B cell (primary cell): Measurements from ENCODE around the gene DTX3. TPM values are rescaled to one million over a fixed set of nuclear protein-coding genes. Genes with fewer than 3 reads are reported as not detected.

ENCODE experiments used
- ATAC-seq: fragments of 200-7000 bp; cut with Tn5 transposase; one replicate; pipeline ENCODE4 v1.10.0; 2021; ENCODE audit warnings: low read depth, mild to moderate bottlenecking, moderate number of reproducible peaks, moderate library complexity
- CTCF ChIA-PET: fragments of 350-600 bp; sonication (Branson Sonifier 250); formaldehyde crosslinking; loops from one replicate; lab custom pipeline; 2021; ENCODE audit warnings: antibody characterized with exemption, inconsistent platforms; lab: Charles Lee
- POLR2A ChIA-PET: fragments of 350-600 bp; sonication (Branson Sonifier 250); formaldehyde crosslinking; loops from one replicate; lab custom pipeline; 2021; ENCODE audit warnings: antibody characterized with exemption; lab: Charles Lee
- DNase-seq: peaks from one replicate; pipeline ENCODE4 v3.0.0; 2013
- H2AFZ ChIP-seq: 2 replicates; pipeline ENCODE4 v1.6.1; 2012; ENCODE audit warnings: mild to moderate bottlenecking, low read depth, low read length; ENCODE audit not compliant: insufficient read depth, poor library complexity, severe bottlenecking
- H3K27ac ChIP-seq, 2 donors: 1 replicate in 1 of 2; 2 replicates in 1 of 2; pipeline ENCODE4 v1.5.1; 2012 to 2013; ENCODE audit warnings: low read length in 2 of 2, mild to moderate bottlenecking in 2 of 2, moderate library complexity in 1 of 2
- H3K27me3 ChIP-seq, 4 experiments: fragments of 200-600 bp in 1 of 4; sonication (generic) in 1 of 4; replicated peaks in 1 of 4; 1 replicate in 2 of 4; 2 replicates in 2 of 4; pipeline versions ENCODE4 v1.6.1 to v1.7.0; 2013 to 2016; ENCODE audit warnings: low read length in 3 of 4, mild to moderate bottlenecking in 2 of 4, mixed read lengths in 1 of 4, moderate library complexity in 1 of 4; ENCODE audit not compliant: insufficient read depth in 4 of 4, control insufficient read depth in 3 of 4; ENCODE audit errors: control extremely low read depth in 1 of 4
- H3K36me3 ChIP-seq, 2 experiments: replicated peaks in 1 of 2; 1 replicate in 1 of 2; 2 replicates in 1 of 2; pipeline versions ENCODE4 v1.6.1 to v1.7.1; 2013; ENCODE audit warnings: low read length in 1 of 2; ENCODE audit not compliant: insufficient read depth in 2 of 2, control insufficient read depth in 1 of 2; ENCODE audit errors: control extremely low read depth in 1 of 2, extremely low read depth in 1 of 2
- H3K4me1 ChIP-seq, 2 donors: fragments of 200-600 bp in 1 of 2; sonication (generic) in 1 of 2; 1 replicate in 1 of 2; 2 replicates in 1 of 2; pipeline versions ENCODE4 v1.5.1 to v1.6.1; 2013 to 2017; ENCODE audit warnings: low read length in 2 of 2; ENCODE audit not compliant: control insufficient read depth in 2 of 2, insufficient read depth in 2 of 2
- H3K4me2 ChIP-seq: replicated peaks from 2 replicates; pipeline ENCODE3; 2012; ENCODE audit warnings: mild to moderate bottlenecking, low read depth, low read length; ENCODE audit not compliant: poor library complexity, severe bottlenecking
- H3K4me3 ChIP-seq, 5 experiments: fragments of 200-600 bp in 1 of 5; sonication (generic) in 1 of 5; 1 replicate in 3 of 5; 2 replicates in 2 of 5; pipeline versions ENCODE4 v1.5.1 to v1.7.0; 2011 to 2016; ENCODE audit warnings: low read length in 4 of 5, mild to moderate bottlenecking in 4 of 5, low read depth in 2 of 5, control low read depth in 1 of 5, moderate library complexity in 1 of 5; ENCODE audit not compliant: insufficient read depth in 1 of 5; ENCODE audit errors: control extremely low read depth in 1 of 5, extremely low read depth in 1 of 5
- H3K79me2 ChIP-seq: fragments of 200-600 bp; sonication (generic); one replicate; pipeline ENCODE4 v1.6.0; 2016; ENCODE audit warnings: low read length; ENCODE audit not compliant: control insufficient read depth, insufficient read depth
- H3K9ac ChIP-seq: fragments of 200-600 bp; sonication (generic); 2 replicates; pipeline ENCODE4 v1.6.1; 2017; ENCODE audit warnings: mild to moderate bottlenecking, low read length, moderate library complexity
- H3K9me3 ChIP-seq, 3 donors: one replicate each; pipeline versions ENCODE4 v1.6.1 to v1.7.1; 2013; ENCODE audit warnings: low read length in 2 of 3; ENCODE audit not compliant: control insufficient read depth in 2 of 3, insufficient read depth in 1 of 3; ENCODE audit errors: control extremely low read depth in 1 of 3
- H4K20me1 ChIP-seq: 2 replicates; pipeline ENCODE4 v1.6.0; 2012; ENCODE audit warnings: mild to moderate bottlenecking, low read length; ENCODE audit not compliant: insufficient read depth, control insufficient read depth, poor library complexity, severe bottlenecking
- H3K27ac Mint-ChIP-seq: one replicate; pipeline ENCODE4 v1.8.0; 2021; ENCODE audit warnings: mixed read lengths
- H3K27me3 Mint-ChIP-seq: one replicate; pipeline ENCODE4 v1.8.0; 2021; ENCODE audit warnings: mixed read lengths
- H3K4me1 Mint-ChIP-seq: one replicate; pipeline ENCODE4 v1.8.0; 2021; ENCODE audit warnings: mixed read lengths
- H3K4me3 Mint-ChIP-seq: one replicate; pipeline ENCODE4 v1.8.0; 2021; ENCODE audit warnings: mixed read lengths
- H3K9me3 Mint-ChIP-seq: one replicate; pipeline ENCODE4 v1.8.0; 2022; ENCODE audit warnings: mixed read lengths; ENCODE audit not compliant: insufficient read depth
- CTCF ChIP-seq: fragments of 200-600 bp; IDR thresholded peaks from one replicate; pipeline ENCODE4 v1.8.0; 2022; ENCODE audit warnings: antibody characterized with exemption, mild to moderate bottlenecking
- EZH2 ChIP-seq: IDR thresholded peaks from 2 replicates; pipeline ENCODE4 v1.6.1; 2012; ENCODE audit warnings: borderline replicate concordance, low read depth, mild to moderate bottlenecking, moderate library complexity, low read length; ENCODE audit not compliant: insufficient read depth, poor library complexity, severe bottlenecking
- WGBS: methylation state at CpG from one replicate; pipeline ENCODE4 v1.1.5; 2013; ENCODE audit warnings: missing lambda C conversion rate; ENCODE audit not compliant: insufficient coverage; 5-methylcytosine and 5-hydroxymethylcytosine counted together
- intact Hi-C: fragments of 100-400 bp; cut with micrococcal nuclease; formaldehyde crosslinking; loops from one replicate; pipeline ENCODE4 v1.10.0; 2022
- polyA plus RNA-seq: library from polyadenylated mRNA; depleted of rRNA; stranded (reverse); fragments of >200 nt; gene quantifications from 2 replicates; pipeline ENCODE4 v1.2.3, GENCODE V29; 2012
- total RNA-seq, 2 donors: library from RNA; stranded (reverse); fragments of 120-200 nt in 1 of 2; gene quantifications; 1 replicate in 1 of 2; 2 replicates in 1 of 2; pipeline versions ENCODE4 v1.2.3 to v1.2.4, GENCODE V29; 2013 to 2022

DTX3 gene
- total and polyA plus RNA-seq, 2 donors (not counting 1 experiment from before 2014, with no cell fraction given), result 3.5 to 7.3 TPM

- H3K27ac ChIP-seq, result no peak overlapping the region
- H3K9ac ChIP-seq, result no peak overlapping the region
- H3K79me2 ChIP-seq, result no peaks in the 10 kb centered on the region
- ChIA-PET CTCF (interaction anchor here (1.3 kb wide), 1 partner anchor 19 kb away, joined by 4 read pairs; no protein-coding TSS in a partner anchor), POLR2A (no interaction called here)
- H3K36me3 ChIP-seq, result no peaks in the 10 kb centered on the region
- Mint-ChIP-seq H3K4me3 (no peak overlapping the region), H3K9me3 (no peaks in the 10 kb centered on the region), H3K4me1 (no peaks in the 10 kb centered on the region), H3K27me3 (peaks cover 35% of the 10 kb centered on the region), H3K27ac (no peak overlapping the region)
- peaks cover 0 to 15% (median 2%) of the 10 kb centered on the region in 4 experiments for H3K27me3 ChIP-seq
- DNase-seq, result no peak
- H3K4me1 ChIP-seq, result no peaks in the 10 kb centered on the region
- no peak for TF ChIP-seq CTCF
- TF ChIP-seq EZH2, result no peak
- no peak overlapping the region for H3K4me3 ChIP-seq
- H4K20me1 ChIP-seq, result no peaks in the 10 kb centered on the region
- intact Hi-C loops, result no loop called here
- no peak for ATAC-seq
- no peak overlapping the region for H2AFZ ChIP-seq
- 93% methylated on average over 2 of the region's 7 CpGs for WGBS
- H3K4me2 ChIP-seq, result no peak overlapping the region
- H3K9me3 ChIP-seq, result no peaks in the 10 kb centered on the region
Measured at GRCh38 chr12:57564178-57564740, 40.4 kb upstream of the DTX3 start.

GRCh38 chr12:57568838-57569237 lies 35.8 kb upstream of the DTX3 start:
- WGBS, result 93% methylated on average over 5 of the region's 6 CpGs
- no peak overlapping the region for H3K4me3 Mint-ChIP-seq

More at GRCh38 chr12:57568838-57569237, 35.8 kb upstream of the DTX3 start:
- no peak overlapping the region for H3K27ac ChIP-seq
- no peak for DNase-seq
- H3K27me3 ChIP-seq, result peaks cover 0 to 7% (median 0%) of the 10 kb centered on the region in 4 experiments
- intact Hi-C loops, result no loop called here
- no peaks in the 10 kb centered on the region for H3K9me3 ChIP-seq
- Mint-ChIP-seq H3K9me3 (no peaks in the 10 kb centered on the region), H3K4me1 (no peaks in the 10 kb centered on the region), H3K27me3 (peaks cover 28% of the 10 kb centered on the region), H3K27ac (no peak overlapping the region)
- ChIA-PET POLR2A (no interaction called here), CTCF (no interaction called here)
- no peaks in the 10 kb centered on the region for H3K36me3 ChIP-seq
- H3K4me2 ChIP-seq, result no peak overlapping the region
- H3K4me3 ChIP-seq, result no peak overlapping the region
- H2AFZ ChIP-seq, result no peak overlapping the region
- no peak for ATAC-seq
- no peaks in the 10 kb centered on the region for H3K79me2 ChIP-seq
- H3K9ac ChIP-seq, result no peak overlapping the region
- no peaks in the 10 kb centered on the region for H4K20me1 ChIP-seq
- no peaks in the 10 kb centered on the region for H3K4me1 ChIP-seq
- TF ChIP-seq EZH2, result no peak
- no peak for TF ChIP-seq CTCF
